ENCODE data around the gene SLCO2B1. TPM values are rescaled to one million over a fixed set of nuclear protein-coding genes. Genes with fewer than 3 reads are reported as not detected.

SLCO2B1 gene
- total RNA-seq, 1 donor from 2014 or later = 19.2 TPM

DNA sequence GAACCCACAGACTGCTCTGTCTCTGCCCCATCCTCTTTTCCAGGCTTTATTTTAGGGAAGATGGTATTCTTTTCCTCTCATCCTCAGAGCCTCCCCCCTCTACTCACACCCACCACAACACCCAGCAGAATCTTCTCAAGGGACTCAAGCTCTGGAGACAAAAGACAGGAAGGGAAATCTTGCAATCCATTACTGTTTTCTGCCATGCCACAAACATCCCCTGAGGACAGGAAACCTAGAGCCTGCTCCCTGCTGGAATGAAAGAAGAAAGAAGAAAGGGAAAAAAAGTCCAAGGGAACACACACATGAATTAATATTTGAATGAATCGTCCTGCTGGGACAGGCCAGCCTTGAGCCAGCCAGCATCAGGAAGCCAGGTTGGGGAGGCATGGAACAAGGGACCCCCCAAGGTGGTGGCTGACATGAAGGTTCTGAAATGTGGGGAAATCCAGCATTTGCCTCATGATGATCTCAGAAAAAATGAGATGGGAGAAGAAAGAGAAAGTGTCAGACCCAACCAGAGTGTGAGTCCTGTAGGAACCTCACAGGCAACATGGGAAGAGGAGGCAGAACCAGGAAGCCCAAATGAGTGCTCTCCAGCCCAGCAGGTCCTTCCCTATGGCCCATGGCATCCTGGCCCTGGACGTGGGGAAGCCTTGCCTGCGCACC lies 34.0 kb downstream of the SLCO2B1 start:
- Mint-ChIP-seq H3K36me3 (ENCODE audit: low read depth) (no peaks in the 10 kb centered on the region), H3K27me3 (ENCODE audit: low read depth) (peaks cover 10% of the 10 kb centered on the region), H3K9me3 (ENCODE audit: low read depth) (no peaks in the 10 kb centered on the region), H3K4me3 (ENCODE audit: unreplicated experiment) (no peak overlapping the region), H3K27ac (ENCODE audit: unreplicated experiment) (no peak overlapping the region), H3K4me1 (ENCODE audit: low read depth) (no peaks in the 10 kb centered on the region)
- TF ChIP-seq, protein P1, sequence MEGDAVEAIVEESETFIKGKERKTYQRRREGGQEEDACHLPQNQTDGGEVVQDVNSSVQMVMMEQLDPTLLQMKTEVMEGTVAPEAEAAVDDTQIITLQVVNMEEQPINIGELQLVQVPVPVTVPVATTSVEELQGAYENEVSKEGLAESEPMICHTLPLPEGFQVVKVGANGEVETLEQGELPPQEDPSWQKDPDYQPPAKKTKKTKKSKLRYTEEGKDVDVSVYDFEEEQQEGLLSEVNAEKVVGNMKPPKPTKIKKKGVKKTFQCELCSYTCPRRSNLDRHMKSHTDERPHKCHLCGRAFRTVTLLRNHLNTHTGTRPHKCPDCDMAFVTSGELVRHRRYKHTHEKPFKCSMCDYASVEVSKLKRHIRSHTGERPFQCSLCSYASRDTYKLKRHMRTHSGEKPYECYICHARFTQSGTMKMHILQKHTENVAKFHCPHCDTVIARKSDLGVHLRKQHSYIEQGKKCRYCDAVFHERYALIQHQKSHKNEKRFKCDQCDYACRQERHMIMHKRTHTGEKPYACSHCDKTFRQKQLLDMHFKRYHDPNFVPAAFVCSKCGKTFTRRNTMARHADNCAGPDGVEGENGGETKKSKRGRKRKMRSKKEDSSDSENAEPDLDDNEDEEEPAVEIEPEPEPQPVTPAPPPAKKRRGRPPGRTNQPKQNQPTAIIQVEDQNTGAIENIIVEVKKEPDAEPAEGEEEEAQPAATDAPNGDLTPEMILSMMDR (IDR thresholded peaks at IDR 0.05) = no peak
- DNase-seq (ENCODE audit: low spot score) = peak; percentile 42

DNA sequence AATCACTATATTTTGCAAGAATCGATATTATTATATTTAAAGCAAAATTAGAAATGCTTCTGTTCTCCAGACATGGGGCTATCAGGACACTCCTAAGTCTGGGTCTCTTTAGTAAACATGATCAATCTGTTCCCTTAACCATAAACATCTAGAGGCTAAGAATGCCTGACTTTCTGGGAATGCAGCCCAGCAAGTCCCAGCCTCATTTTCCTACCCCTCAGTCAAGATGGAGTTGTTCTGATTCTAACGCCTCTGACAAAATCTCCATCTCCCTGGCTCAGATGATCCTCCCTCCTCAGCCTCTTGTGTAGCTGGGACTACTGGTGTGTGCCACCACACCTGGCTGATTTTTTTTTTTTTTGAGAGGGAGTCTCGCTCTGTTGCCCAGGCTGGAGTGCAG lies 35.0 kb downstream of the SLCO2B1 start:
- H3K27me3 Mint-ChIP-seq (ENCODE audit: low read depth) = peaks cover 10% of the 10 kb centered on the region
- no peak overlapping the region for H3K4me3 Mint-ChIP-seq (ENCODE audit: unreplicated experiment)
- H3K4me1 Mint-ChIP-seq (ENCODE audit: low read depth) = peaks cover 2% of the 10 kb centered on the region
- no peaks in the 10 kb centered on the region for H3K9me3 Mint-ChIP-seq (ENCODE audit: low read depth)
- no peaks in the 10 kb centered on the region for H3K36me3 Mint-ChIP-seq (ENCODE audit: low read depth)
- DNase-seq (ENCODE audit: low spot score) = no peak
- H3K27ac Mint-ChIP-seq (ENCODE audit: unreplicated experiment) = no peak overlapping the region
- TF ChIP-seq, protein P1 (IDR thresholded peaks at IDR 0.05) = no peak

DNA sequence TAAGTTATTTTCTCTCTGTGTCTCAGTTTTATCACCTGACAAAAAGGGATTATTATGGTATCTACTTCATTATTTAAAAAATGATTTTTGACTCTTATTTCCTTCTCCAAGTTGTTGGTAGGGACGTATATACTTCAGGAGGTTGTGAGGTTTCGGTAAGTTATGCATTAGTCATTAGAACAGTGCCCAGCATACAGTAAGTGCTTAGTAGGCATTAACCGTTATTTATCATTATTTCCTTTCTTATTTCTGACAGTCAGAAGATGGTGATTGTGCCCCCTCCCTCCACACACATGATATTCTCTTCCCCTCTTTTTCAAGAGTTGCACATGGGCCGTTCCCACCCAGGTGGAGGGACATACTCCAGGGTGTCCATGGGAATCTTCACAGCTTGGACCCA lies 36.1 kb downstream of the SLCO2B1 start:
- TF ChIP-seq, protein P1 (IDR thresholded peaks at IDR 0.05) = no peak
- Mint-ChIP-seq H3K27ac (ENCODE audit: unreplicated experiment) (no peak overlapping the region), H3K9me3 (ENCODE audit: low read depth) (no peaks in the 10 kb centered on the region), H3K4me3 (ENCODE audit: unreplicated experiment) (no peak overlapping the region), H3K36me3 (ENCODE audit: low read depth) (no peaks in the 10 kb centered on the region), H3K4me1 (ENCODE audit: low read depth) (peaks cover 10% of the 10 kb centered on the region), H3K27me3 (ENCODE audit: low read depth) (peaks cover 7% of the 10 kb centered on the region)
- no peak for DNase-seq (ENCODE audit: low spot score)

DNA sequence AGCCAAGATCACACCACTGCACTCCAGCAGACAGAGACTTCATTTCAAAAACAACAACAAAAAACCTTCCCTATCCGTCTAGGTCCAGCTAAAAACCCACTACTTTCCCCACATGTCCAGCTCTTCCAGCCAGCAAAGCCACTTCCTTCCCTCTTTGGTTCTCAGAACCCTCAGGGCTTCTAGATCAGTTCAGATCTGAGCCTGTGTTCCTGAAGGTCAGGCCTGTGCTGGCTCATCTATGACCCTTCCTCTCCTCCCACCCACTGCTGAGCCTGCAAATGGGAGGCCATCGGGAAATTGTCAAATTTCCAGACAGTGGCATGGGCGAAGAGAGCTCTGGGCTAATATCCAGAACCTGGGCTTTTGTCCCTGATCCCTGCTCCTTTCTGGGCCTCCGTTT lies 37.8 kb downstream of the SLCO2B1 start:
- TF ChIP-seq, protein P1 (IDR thresholded peaks at IDR 0.05) = no peak
- Mint-ChIP-seq H3K4me3 (ENCODE audit: unreplicated experiment) (no peak overlapping the region), H3K27ac (ENCODE audit: unreplicated experiment) (no peak overlapping the region), H3K4me1 (ENCODE audit: low read depth) (peaks cover 10% of the 10 kb centered on the region), H3K27me3 (ENCODE audit: low read depth) (no peaks in the 10 kb centered on the region), H3K9me3 (ENCODE audit: low read depth) (no peaks in the 10 kb centered on the region), H3K36me3 (ENCODE audit: low read depth) (no peaks in the 10 kb centered on the region)
- peak; percentile 10 for DNase-seq (ENCODE audit: low spot score)

DNA sequence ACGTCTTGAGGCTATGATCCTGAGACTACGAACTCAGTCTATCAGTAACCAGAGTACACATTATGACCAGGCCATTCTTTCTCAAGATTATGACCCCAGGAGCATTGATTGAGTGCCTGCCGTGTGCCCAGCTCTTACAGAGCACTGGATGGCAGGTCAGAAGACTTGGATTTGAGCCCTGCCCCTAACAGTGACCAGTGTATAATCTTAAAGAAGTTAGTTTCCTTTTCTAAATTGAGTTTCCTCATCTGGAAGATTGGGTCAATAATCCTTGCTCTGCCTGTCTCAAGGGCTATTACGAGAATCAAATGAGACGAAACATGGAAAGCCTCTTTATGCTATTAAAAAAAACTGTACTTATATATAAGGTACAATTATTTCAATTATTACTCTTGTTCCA lies 38.2 kb downstream of the SLCO2B1 start:
- TF ChIP-seq, protein P1 (IDR thresholded peaks at IDR 0.05) = no peak
- Mint-ChIP-seq H3K4me1 (ENCODE audit: low read depth) (peaks cover 10% of the 10 kb centered on the region), H3K9me3 (ENCODE audit: low read depth) (no peaks in the 10 kb centered on the region), H3K4me3 (ENCODE audit: unreplicated experiment) (no peak overlapping the region), H3K27ac (ENCODE audit: unreplicated experiment) (no peak overlapping the region), H3K36me3 (ENCODE audit: low read depth) (no peaks in the 10 kb centered on the region), H3K27me3 (ENCODE audit: low read depth) (no peaks in the 10 kb centered on the region)
- DNase-seq (ENCODE audit: low spot score) = no peak

All from chondrocyte (in vitro differentiated cells).